CD1c-positive myeloid dendritic cell (primary cell): ENCODE measurements around the gene PCDH9.
"Not testable (repeated sequence)": the region's sequence is repeated elsewhere in the genome, so short reads cannot be mapped to it uniquely, and the experiment has no call there.

Experiments
- DNase-seq: peaks from one replicate; pipeline ENCODE4 v3.0.0-alpha.2; 2016; ENCODE audit errors: extremely low spot score

PCDH9 gene

GRCh38 chr13:66266348-66266747 lies 963.8 kb downstream of the PCDH9 start:
- DNase-seq: no peak

DNA sequence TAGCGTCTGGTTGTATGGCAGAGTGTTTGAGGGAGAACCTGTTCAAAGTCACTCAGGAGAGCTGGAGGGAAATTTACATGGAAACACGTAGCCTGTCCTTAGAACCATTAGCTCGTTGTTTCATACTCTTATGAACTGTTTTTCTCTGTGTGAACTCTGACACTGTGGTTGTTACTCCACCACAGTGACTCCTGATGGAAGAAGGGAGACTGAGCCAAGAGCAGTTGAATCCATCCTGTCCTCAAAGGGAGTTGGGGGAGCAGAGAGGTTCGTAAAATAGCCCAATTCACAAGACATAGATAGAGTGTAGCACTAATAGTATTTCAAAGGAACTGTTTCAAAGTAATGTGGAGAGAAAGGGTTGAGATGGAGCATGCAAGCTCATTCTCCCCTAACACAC lies 964.8 kb downstream of the PCDH9 start:
- no peak for DNase-seq

GRCh38 chr13:66264971-66265370 lies 965.2 kb downstream of the PCDH9 start:
- DNase-seq: no peak

GRCh38 chr13:66262330-66262729 lies 967.8 kb downstream of the PCDH9 start:
- DNase-seq: no peak

DNA sequence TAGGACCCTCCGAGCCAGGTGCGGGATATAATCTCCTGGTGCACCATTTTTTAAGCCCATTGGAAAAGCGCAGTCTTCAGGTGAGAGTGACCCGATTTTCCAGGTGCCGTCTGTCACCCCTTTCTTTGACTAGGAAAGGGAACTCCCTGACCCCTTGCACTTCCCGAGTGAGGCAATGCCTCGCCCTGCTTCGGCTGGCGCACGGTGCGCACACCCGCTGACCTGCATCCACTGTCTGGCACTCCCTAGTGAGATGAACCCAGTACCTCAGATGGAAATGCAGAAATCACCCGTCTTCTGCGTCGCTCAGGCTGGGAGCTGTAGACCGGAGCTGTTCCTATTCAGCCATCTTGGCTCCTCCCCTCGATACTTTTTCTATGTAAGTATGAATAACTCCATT lies 970.7 kb downstream of the PCDH9 start:
- not testable (repeated sequence) for DNase-seq
